NK-92 (cell line): ENCODE measurements around the gene TTC19.
"Not testable (repeated sequence)": the region's sequence is repeated elsewhere in the genome, so short reads cannot be mapped to it uniquely, and the experiment has no call there.

Experiments used
- DNase-seq: peaks from one replicate; lab custom pipeline; 2025; ENCODE audit not compliant: unreplicated experiment; lab: John Stamatoyannopoulos, UW

The TTC19 gene

GRCh38 chr17:16027708-16028584, 28.3 kb downstream of the TTC19 start:
- no peak for DNase-seq

GRCh38 chr17:16033729-16034349, 34.2 kb downstream of the TTC19 start:
- DNase-seq: no peak

GRCh38 chr17:16036261-16036660, 36.6 kb downstream of the TTC19 start:
- DNase-seq: no peak

GRCh38 chr17:16037636-16038035, 38.0 kb downstream of the TTC19 start:
- DNase-seq: no peak

GRCh38 chr17:16040710-16041251, 41.2 kb downstream of the TTC19 start:
- no peak for DNase-seq

GRCh38 chr17:16044487-16044886, 44.9 kb downstream of the TTC19 start:
- DNase-seq: no peak

- DNase-seq: no peak
Observed at GRCh38 chr17:16046966-16047365, 47.3 kb downstream of the TTC19 start.

- no peak for DNase-seq
Observed at GRCh38 chr17:16048811-16049449, 49.3 kb downstream of the TTC19 start.

- no peak for DNase-seq
Observed at GRCh38 chr17:16050844-16051243, 51.2 kb downstream of the TTC19 start.

- DNase-seq: no peak
Observed at GRCh38 chr17:16052486-16052885, 52.9 kb downstream of the TTC19 start.

GRCh38 chr17:16055139-16055538, 55.5 kb downstream of the TTC19 start:
- not testable (repeated sequence) for DNase-seq

- DNase-seq: no peak
Observed at GRCh38 chr17:16061631-16062030, 62.0 kb downstream of the TTC19 start.

- DNase-seq: no peak
Observed at GRCh38 chr17:16066125-16066524, 66.5 kb downstream of the TTC19 start.

- DNase-seq: no peak
Observed at GRCh38 chr17:16068323-16068722, 68.7 kb downstream of the TTC19 start.

- DNase-seq: no peak
Observed at GRCh38 chr17:16072031-16072430, 72.4 kb downstream of the TTC19 start.

GRCh38 chr17:16073845-16074244, 74.2 kb downstream of the TTC19 start:
- DNase-seq: no peak

GRCh38 chr17:16074423-16074822, 74.8 kb downstream of the TTC19 start:
- DNase-seq: no peak

- DNase-seq: no peak
Observed at GRCh38 chr17:16075949-16076348, 76.3 kb downstream of the TTC19 start.
